ENCODE measurements around the gene PCDHGA5.
"Not testable (repeated sequence)": the region's sequence is repeated elsewhere in the genome, so short reads cannot be mapped to it uniquely, and the experiment has no call there.

The PCDHGA5 gene

GRCh38 chr5:141351591-141351990 lies 12.4 kb upstream of the PCDHGA5 start:
- no peak for DNase-seq (ENCODE audit: low spot score)

DNA sequence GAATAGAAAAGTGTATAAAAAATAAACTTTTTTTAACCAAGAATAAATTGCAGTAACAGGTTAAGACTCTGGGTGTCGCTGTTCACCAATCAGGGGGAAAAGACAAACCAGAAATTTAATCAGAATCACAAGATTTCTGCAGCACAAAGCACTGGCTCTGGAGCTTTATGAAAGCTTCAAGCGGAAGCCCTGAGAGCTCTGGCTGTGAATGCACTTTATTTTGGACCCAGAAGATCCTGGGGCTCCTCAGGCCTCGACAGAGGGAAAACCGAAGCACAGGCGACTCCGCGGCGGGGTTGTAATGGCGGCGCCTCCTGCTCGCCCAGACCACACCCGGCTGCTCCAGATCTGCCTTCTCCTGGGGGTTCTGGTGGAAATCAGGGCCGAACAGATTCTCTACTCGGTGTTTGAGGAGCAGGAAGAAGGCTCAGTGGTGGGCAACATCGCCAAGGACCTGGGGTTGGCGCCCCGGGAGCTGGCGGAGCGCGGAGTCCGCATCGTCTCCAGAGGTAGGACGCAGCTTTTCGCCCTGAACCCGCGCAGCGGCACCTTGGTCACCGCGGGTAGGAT lies 9.0 kb upstream of the PCDHGA5 start, which contains the start of gene PCDHGA4:
Gene PCDHGA4, plus strand, starts transcription at position 122 of the 570 bp plus-strand sequence. Its CDS starts 87 bp downstream, at position 209.
- no peak for DNase-seq (ENCODE audit: low spot score)

GRCh38 chr5:141355641-141356040 lies 8.3 kb upstream of the PCDHGA5 start:
- no peak for DNase-seq (ENCODE audit: low spot score)

- no peak for DNase-seq (ENCODE audit: low spot score)
Measured at GRCh38 chr5:141356133-141356532, 7.8 kb upstream of the PCDHGA5 start.

- DNase-seq (ENCODE audit: low spot score), result no peak
Measured at GRCh38 chr5:141356950-141357349, 7.0 kb upstream of the PCDHGA5 start.

DNA sequence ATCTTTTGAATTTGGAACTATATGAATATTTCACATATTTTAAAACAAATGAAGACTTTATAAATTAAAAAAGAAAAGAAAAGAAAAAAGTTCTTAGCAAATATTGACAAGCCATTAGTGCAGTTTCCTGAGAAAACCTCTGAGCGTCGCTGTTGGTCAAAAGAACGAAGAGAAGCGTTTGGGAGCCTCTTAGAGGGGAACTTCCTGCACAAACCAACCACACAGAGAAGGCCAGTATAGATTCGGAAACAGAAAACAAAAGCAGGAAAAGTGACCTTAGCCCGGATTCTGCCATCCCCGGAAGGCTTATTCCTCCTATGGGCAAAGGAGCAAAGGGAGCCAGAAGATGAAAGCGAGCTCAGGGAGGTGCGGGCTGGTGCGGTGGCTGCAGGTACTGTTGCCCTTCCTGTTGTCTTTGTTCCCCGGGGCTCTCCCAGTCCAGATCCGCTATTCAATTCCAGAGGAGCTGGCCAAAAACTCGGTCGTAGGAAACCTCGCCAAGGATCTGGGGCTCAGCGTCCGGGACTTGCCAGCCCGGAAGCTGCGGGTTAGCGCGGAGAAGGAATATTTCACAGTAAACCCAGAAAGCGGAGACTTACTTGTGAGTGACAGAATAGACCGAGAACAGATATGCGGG lies 4.1 kb upstream of the PCDHGA5 start, which contains the start of gene PCDHGB2:
Gene PCDHGB2, plus strand, starts transcription at position 205 of the 637 bp plus-strand sequence. Its CDS starts 142 bp downstream, at position 347.
- DNase-seq (ENCODE audit: low spot score), result no peak

DNA sequence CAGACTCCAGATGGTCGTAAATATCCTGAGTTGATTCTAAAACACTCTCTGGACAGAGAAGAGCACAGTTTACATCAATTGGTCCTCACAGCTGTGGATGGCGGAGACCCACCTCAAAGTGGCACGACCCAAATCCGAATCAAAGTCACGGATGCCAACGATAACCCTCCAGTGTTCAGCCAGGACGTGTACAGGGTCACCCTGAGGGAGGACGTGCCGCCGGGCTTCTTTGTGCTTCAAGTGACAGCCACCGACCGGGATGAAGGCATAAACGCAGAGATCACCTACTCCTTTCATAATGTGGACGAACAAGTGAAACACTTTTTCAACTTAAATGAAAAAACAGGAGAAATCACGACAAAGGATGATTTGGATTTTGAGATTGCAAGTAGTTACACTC lies 3.3 kb upstream of the PCDHGA5 start:
- DNase-seq (ENCODE audit: low spot score), result no peak

DNA sequence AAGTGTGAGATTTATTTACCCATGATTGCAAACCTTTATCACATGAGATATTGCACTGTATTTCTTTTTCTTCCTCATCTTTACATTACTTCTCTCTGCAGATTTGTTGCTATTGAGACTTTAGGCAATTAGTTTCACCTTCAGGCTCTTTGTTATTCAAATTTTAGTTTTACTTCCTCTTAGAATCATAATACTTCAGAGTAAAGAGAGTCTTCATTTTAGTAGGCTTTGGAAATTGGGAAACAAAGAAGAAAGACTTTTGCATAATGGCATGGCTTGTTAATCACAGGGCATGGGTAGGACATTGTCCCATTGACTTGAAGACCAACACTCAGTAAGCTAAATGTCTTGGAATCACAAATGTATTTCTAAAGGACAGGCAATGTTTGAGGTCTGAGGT lies 1.2 kb upstream of the PCDHGA5 start:
- no peak for DNase-seq (ENCODE audit: low spot score)

DNA sequence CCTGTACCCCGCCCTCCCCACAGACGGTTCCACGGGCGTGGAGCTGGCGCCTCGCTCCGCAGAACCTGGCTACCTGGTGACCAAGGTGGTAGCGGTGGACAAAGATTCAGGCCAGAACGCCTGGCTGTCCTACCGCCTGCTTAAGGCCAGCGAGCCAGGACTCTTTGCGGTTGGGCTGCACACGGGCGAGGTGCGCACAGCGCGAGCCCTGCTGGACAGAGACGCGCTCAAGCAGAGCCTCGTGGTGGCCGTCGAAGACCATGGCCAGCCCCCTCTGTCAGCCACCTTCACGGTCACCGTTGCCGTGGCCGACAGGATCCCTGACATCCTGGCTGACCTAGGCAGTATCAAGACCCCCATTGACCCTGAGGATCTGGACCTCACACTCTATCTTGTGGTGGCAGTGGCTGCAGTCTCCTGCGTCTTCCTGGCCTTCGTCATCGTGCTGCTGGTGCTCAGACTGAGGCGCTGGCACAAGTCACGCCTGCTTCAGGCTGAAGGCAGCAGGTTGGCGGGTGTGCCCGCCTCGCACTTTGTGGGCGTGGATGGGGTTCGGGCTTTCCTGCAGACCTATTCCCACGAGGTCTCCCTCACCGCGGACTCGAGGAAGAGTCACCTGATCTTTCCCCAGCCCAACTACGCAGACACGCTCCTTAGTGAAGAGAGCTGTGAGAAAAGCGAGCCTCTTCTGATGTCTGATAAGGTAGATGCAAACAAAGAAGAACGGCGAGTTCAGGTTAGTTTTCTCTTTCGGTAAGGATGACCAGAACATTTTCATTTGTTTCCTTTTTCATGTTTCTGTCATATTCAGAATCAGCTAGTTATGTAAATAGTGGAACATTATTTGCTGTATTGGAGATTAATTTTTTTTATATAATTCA lies 2.3 kb downstream of the PCDHGA5 start:
- DNase-seq (ENCODE audit: low spot score), result no peak

- no peak for DNase-seq (ENCODE audit: low spot score)
Measured at GRCh38 chr5:141369994-141370848, 6.3 kb downstream of the PCDHGA5 start, which contains the start of gene PCDHGB3. PCDHGB3 (plus strand) TSS chr5:141370242; CDS start chr5:141370395, 153 bp downstream.

- DNase-seq (ENCODE audit: low spot score), result no peak
Measured at GRCh38 chr5:141371572-141372475, 7.9 kb downstream of the PCDHGA5 start.

GRCh38 chr5:141373673-141374317 lies 9.8 kb downstream of the PCDHGA5 start, which contains the start of gene PCDHGA6:
PCDHGA6 (plus strand) TSS chr5:141373891; CDS start chr5:141374084, 193 bp downstream.
- DNase-seq (ENCODE audit: low spot score), result peak; percentile 3

DNA sequence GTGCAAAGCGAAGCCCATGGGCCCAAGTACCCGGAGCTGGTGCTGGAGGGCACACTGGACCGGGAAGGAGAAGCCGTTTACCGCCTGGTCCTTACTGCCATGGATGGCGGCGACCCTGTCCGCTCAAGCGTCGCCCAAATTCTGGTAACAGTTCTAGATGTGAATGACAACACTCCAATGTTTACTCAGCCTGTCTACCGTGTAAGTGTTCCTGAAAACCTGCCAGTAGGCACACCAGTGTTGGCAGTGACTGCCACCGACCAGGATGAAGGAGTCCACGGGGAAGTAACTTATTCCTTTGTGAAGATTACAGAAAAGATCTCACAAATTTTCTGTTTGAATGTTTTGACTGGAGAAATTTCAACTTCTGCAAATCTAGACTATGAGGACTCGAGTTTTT lies 10.7 kb downstream of the PCDHGA5 start:
- DNase-seq (ENCODE audit: low spot score), result no peak

GRCh38 chr5:141375444-141376155 lies 11.6 kb downstream of the PCDHGA5 start:
- not testable (repeated sequence) for DNase-seq (ENCODE audit: low spot score)

- no peak for DNase-seq (ENCODE audit: low spot score)
Measured at GRCh38 chr5:141382469-141383294, 18.7 kb downstream of the PCDHGA5 start, which contains the start of gene PCDHGA7. PCDHGA7 (plus strand) TSS chr5:141382742; CDS start chr5:141382900, 158 bp downstream.

- no peak for DNase-seq (ENCODE audit: low spot score)
Measured at GRCh38 chr5:141383345-141383744, 19.4 kb downstream of the PCDHGA5 start.

DNA sequence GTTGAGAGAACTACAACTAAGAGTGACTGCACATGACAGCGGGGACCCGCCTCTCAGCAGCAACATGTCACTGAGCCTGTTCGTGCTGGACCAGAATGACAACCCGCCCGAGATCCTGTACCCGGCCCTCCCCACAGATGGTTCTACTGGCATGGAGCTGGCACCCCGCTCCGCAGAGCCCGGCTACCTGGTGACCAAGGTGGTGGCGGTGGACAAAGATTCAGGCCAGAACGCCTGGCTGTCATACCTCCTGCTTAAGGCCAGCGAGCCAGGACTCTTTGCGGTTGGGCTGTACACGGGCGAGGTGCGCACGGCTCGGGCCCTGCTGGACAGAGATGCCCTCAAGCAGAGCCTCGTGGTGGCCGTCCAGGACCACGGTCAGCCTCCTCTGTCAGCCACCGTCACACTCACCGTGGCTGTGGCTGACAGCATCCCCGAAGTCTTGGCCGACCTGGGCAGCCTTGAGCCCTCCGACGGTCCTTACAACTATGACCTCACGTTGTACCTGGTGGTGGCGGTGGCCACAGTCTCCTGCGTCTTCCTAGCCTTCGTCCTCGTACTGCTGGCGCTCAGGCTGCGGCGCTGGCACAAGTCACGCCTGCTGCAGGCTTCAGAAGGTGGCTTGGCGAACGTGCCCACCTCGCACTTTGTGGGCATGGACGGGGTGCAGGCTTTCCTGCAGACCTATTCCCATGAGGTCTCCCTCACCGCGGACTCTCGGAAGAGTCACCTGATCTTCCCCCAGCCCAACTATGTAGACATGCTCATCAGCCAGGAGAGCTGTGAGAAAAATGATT lies 20.7 kb downstream of the PCDHGA5 start:
- DNase-seq (ENCODE audit: low spot score), result no peak
